Peyer's patch (tissue), 4 donors: Measurements from ENCODE around the gene ARHGEF7.

Source experiments
- POLR2A ChIP-seq, 2 donors: fragments of 450-650 bp; IDR thresholded peaks; one replicate each; pipeline ENCODE4 v1.5.1; 2017; ENCODE audit warnings: antibody characterized with exemption in 2 of 2, mild to moderate bottlenecking in 2 of 2, moderate library complexity in 2 of 2
- TF ChIP-seq, protein P1 (sequence below), 6 experiments: fragments of 450-650 bp in 4 of 6; fragments of 200-600 bp in 2 of 6; sonication (generic) in 1 of 6; IDR thresholded peaks; one replicate each; pipeline ENCODE4 v1.5.1; 2017 to 2019; ENCODE audit warnings: antibody characterized with exemption in 6 of 6, mild to moderate bottlenecking in 3 of 6, moderate library complexity in 1 of 6

DNA sequence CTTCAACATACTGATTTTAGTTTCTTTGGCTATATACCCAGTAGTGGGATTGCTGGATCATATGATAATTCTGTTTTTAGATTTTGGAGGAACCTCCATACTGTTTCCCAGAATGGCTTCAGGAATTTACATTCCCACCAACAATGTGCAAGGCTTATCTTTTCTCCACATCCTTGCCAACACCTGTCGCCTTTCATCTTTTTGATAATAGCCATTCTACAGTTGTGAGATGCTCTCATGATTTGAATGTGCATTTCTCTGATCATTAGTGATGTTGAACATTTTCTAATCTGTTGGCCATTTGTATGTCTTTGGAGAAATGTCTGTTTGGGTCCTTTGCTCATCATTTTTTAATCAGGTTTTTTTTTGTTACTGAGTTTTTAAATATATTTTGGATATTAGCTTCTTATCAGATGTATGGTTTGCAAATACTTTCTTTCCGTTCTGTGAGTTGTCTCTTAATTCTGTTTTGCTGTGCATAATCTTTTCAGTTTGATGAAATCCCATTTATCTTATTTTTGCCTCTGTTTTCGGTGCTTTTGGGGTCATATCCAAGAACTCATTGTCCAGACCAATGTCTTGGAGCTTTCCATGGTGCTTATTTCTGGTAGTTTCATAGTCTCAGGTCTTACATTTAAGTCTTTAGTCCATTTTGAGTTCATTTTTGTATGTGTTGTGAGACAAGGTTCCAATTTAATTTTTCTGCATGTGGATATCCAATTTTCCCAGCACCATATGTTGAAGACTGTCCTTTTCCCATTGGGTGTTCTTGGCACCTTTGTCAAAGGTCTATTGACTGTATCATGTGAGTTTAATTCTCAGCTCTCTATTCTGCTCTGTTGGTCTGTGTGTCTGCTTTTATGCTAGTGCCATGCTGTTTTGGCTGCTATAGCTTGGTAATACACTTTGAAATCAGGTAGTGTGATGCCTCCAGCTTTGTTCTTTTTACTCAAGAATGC, 44.5 kb downstream of the ARHGEF7 start:
- TF ChIP-seq, protein P1, sequence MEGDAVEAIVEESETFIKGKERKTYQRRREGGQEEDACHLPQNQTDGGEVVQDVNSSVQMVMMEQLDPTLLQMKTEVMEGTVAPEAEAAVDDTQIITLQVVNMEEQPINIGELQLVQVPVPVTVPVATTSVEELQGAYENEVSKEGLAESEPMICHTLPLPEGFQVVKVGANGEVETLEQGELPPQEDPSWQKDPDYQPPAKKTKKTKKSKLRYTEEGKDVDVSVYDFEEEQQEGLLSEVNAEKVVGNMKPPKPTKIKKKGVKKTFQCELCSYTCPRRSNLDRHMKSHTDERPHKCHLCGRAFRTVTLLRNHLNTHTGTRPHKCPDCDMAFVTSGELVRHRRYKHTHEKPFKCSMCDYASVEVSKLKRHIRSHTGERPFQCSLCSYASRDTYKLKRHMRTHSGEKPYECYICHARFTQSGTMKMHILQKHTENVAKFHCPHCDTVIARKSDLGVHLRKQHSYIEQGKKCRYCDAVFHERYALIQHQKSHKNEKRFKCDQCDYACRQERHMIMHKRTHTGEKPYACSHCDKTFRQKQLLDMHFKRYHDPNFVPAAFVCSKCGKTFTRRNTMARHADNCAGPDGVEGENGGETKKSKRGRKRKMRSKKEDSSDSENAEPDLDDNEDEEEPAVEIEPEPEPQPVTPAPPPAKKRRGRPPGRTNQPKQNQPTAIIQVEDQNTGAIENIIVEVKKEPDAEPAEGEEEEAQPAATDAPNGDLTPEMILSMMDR (IDR thresholded peaks at IDR 0.05) = no peak
- no peak for TF ChIP-seq POLR2A (IDR thresholded peaks at IDR 0.05)
